ENCODE measurements around the gene MOSPD2. TPM values are rescaled to one million over a fixed set of nuclear protein-coding genes. Genes with fewer than 3 reads are reported as not detected.
A peak's percentile ranks its signal among the peaks of the same experiment; 100 is the strongest.

The MOSPD2 gene
- polyA plus RNA-seq (2012; ENCODE audit: low read depth, missing spikeins), result 3.1 TPM

DNA sequence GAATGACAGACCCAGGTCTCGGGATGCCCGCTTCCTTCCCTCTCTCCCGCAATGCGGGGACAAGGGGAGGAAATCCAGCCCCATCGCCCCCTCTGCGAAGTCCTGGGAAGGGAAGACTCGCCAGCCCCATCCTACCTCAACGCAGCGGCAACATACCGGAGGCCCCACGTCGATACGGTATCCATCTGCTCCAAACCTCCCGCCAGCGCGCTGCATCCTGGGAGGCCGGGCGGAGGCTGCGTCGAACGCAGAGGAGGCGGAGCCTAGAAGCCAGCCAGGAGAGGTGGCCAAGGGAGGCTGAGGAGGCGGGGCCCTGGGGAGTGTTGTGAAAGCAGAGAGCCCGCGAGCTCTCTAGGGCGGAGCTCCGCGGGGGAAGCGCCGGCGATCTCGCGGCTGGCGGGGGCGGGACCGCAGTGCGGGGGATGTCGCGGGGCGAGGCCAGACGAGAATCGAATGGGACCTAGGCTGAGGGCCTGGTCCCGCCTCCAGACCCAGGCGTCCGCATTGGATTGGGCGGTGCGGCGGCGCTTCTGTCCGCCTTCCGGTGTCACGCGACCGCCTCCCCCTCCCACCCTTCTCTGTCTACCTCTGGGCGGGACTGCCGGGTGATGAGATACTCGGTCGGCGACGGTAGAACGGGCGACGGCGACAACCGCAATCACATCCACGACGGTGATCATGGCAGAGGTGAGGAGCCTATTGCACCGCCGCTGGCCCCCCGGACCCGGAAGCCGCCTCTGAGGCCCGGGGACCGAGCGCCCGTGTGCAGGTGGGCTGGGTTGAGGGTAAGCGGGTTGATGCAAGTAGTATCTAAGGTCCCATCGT, at the start of gene MOSPD2, which contains the start of gene FANCB:
TSS of gene MOSPD2 (plus strand) at position 571 of the 825 bp plus-strand sequence. CDS start at position 679, 108 bp downstream.
TSS of gene FANCB (minus strand) at position 219 of the 825 bp plus-strand sequence. CDS start 7,559 bp downstream, outside the sequence.
- peak; percentile 99 for FAIRE-seq
- peak; percentile 68 for DNase-seq (ENCODE audit: insufficient read length, low spot score)

DNA sequence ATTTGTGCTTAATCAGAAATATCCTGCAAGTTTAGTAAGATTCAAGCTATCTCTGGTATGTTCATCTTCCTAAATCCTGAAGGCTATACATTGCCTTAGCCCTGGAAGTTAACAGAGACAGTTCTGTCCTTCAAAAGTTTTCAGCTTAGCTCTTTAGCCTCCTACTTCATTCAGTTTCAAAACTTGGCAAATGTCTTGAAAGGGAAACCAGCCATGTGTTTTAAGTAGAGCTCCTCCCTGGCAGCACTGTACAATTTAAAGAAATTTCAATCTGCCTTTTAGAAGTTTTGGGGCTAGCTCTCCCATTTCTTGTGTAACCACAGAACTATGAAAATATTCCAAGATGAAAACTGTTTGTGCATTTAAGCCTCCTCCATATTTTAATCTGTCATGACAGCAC, 47.4 kb upstream of the MOSPD2 start:
- no peak for TF ChIP-seq POLR2A (IDR thresholded peaks at IDR 0.05; ENCODE audit: low read depth, low read length)
- no peak for TF ChIP-seq POLR2AphosphoS5 (IDR thresholded peaks at IDR 0.05; ENCODE audit: low read depth, low read length)
- TF ChIP-seq PAX5 (IDR thresholded peaks at IDR 0.05; ENCODE audit: insufficient read depth, low read length, severe bottlenecking), result no peak
- TF ChIP-seq TAF1 (IDR thresholded peaks at IDR 0.05; ENCODE audit: low read depth, low read length), result no peak
- no peak for TF ChIP-seq SPI1 (IDR thresholded peaks at IDR 0.05; ENCODE audit: low read depth, low read length)
- TF ChIP-seq POU2F2 (IDR thresholded peaks at IDR 0.05; ENCODE audit: low read depth, low read length), result no peak
- no peak for DNase-seq (ENCODE audit: insufficient read length, low spot score)
- no peak for FAIRE-seq

More for the DNA sequence above, at the start of gene MOSPD2, which contains the start of gene FANCB:
- 0 out of 2 replicates have a peak, but pooled peaks have one; percentile 22 for TF ChIP-seq TAF1 (IDR thresholded peaks at IDR 0.05; ENCODE audit: low read depth, low read length)
- no peak for TF ChIP-seq SPI1 (IDR thresholded peaks at IDR 0.05; ENCODE audit: low read depth, low read length)
- TF ChIP-seq POU2F2 (IDR thresholded peaks at IDR 0.05; ENCODE audit: low read depth, low read length), result no peak
- TF ChIP-seq PAX5 (IDR thresholded peaks at IDR 0.05; ENCODE audit: insufficient read depth, low read length, severe bottlenecking), result no peak
- no peak for TF ChIP-seq POLR2A (IDR thresholded peaks at IDR 0.05; ENCODE audit: low read depth, low read length)
- no peak for TF ChIP-seq POLR2AphosphoS5 (IDR thresholded peaks at IDR 0.05; ENCODE audit: low read depth, low read length)

DNA sequence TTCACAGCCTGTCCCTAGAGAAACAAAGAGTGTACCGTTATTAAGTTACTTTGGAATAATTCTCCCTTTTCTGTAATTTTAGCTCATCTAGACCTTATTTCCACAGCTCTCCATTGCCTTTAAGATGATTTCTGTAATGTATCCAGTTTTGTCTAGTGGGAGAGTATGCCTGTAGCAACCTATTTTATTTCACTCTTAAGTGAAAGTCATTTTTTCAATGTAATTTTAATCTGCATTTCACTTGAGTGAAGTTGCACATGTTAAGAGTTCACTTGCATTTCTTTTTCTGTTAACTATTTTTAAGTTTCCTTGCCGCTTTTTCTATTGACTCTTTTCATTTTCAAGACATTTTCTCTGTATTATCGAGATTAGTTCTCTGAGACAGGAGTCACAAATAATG, 46.9 kb upstream of the MOSPD2 start:
- TF ChIP-seq POLR2A (IDR thresholded peaks at IDR 0.05; ENCODE audit: low read depth, low read length) (no peak), POLR2AphosphoS5 (IDR thresholded peaks at IDR 0.05; ENCODE audit: low read depth, low read length) (no peak), TAF1 (IDR thresholded peaks at IDR 0.05; ENCODE audit: low read depth, low read length) (no peak), POU2F2 (IDR thresholded peaks at IDR 0.05; ENCODE audit: low read depth, low read length) (no peak), SPI1 (IDR thresholded peaks at IDR 0.05; ENCODE audit: low read depth, low read length) (no peak)
- DNase-seq (ENCODE audit: insufficient read length, low spot score) (no peak), FAIRE-seq (no peak)

DNA sequence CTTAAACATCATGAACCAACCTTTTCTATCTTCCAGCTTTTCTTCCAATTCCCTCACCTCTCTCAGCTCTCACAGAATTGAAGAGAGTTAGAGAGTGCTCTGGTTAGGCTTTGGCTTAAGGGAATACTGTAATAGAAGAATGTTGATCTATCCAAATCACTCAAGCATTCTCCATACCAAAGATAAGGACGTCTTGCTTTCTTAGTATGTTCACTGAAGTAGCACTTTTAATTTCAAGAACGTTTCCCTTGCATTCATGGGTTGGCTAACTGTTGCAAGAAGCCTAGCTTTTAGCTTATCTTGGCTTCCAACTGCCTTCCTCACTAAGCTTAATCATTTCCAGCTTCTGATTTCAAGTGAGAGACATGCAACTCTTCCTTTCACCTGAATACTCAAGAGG, 43.6 kb upstream of the MOSPD2 start:
- TF ChIP-seq POLR2A (IDR thresholded peaks at IDR 0.05; ENCODE audit: low read depth, low read length) (no peak), PAX5 (IDR thresholded peaks at IDR 0.05; ENCODE audit: insufficient read depth, low read length, severe bottlenecking) (no peak), POU2F2 (IDR thresholded peaks at IDR 0.05; ENCODE audit: low read depth, low read length) (no peak), POLR2AphosphoS5 (IDR thresholded peaks at IDR 0.05; ENCODE audit: low read depth, low read length) (no peak), SPI1 (IDR thresholded peaks at IDR 0.05; ENCODE audit: low read depth, low read length) (no peak), TAF1 (IDR thresholded peaks at IDR 0.05; ENCODE audit: low read depth, low read length) (no peak)
- DNase-seq (ENCODE audit: insufficient read length, low spot score), result no peak
- FAIRE-seq, result no peak

DNA sequence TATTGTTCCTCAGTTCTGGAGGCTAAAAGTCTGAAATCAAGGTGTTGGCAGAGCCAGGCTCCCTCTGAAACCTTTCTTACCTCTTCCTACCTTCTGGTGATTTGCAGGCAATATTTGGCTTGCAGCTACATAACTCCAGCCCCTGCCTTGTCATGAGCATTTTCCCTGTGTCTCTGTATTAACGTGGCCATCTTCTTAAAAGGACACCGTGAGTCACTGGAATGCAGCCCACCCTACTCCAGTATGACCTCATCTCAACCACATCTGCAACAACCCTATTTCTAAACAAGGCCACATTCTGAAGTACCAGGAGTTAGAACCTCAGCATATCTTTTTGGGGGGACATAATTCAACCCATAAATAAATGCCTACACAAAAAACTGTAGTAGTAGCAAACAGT, 41.1 kb upstream of the MOSPD2 start:
- TF ChIP-seq POLR2AphosphoS5 (IDR thresholded peaks at IDR 0.05; ENCODE audit: low read depth, low read length), result no peak
- TF ChIP-seq POLR2A (IDR thresholded peaks at IDR 0.05; ENCODE audit: low read depth, low read length), result no peak
- no peak for TF ChIP-seq POU2F2 (IDR thresholded peaks at IDR 0.05; ENCODE audit: low read depth, low read length)
- TF ChIP-seq SPI1 (IDR thresholded peaks at IDR 0.05; ENCODE audit: low read depth, low read length), result no peak
- no peak for TF ChIP-seq TAF1 (IDR thresholded peaks at IDR 0.05; ENCODE audit: low read depth, low read length)
- TF ChIP-seq PAX5 (IDR thresholded peaks at IDR 0.05; ENCODE audit: insufficient read depth, low read length, severe bottlenecking), result no peak
- no peak for DNase-seq (ENCODE audit: insufficient read length, low spot score)
- no peak for FAIRE-seq

DNA sequence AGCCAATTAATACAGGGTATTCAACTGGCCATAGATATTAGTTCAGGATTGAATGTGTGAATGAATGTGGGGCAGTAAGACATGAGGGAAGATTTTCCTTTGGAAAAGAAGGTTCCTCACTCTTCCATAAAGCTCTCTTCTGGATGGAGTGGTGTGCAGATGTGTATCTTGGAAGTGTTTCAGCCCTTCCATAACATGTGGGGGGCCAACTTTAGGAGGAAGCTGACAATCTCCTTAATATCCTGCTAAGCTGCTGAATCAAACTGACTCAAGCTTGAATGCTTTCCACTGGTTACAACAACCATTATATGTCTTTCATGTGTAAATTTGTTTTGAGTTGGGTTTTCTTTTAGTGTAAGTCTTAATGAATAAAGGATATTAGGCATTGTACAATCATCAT, 40.6 kb upstream of the MOSPD2 start:
- FAIRE-seq (no peak), DNase-seq (ENCODE audit: insufficient read length, low spot score) (no peak)
- TF ChIP-seq PAX5 (IDR thresholded peaks at IDR 0.05; ENCODE audit: insufficient read depth, low read length, severe bottlenecking) (no peak), POU2F2 (IDR thresholded peaks at IDR 0.05; ENCODE audit: low read depth, low read length) (no peak), POLR2A (IDR thresholded peaks at IDR 0.05; ENCODE audit: low read depth, low read length) (no peak), TAF1 (IDR thresholded peaks at IDR 0.05; ENCODE audit: low read depth, low read length) (no peak), SPI1 (IDR thresholded peaks at IDR 0.05; ENCODE audit: low read depth, low read length) (no peak), POLR2AphosphoS5 (IDR thresholded peaks at IDR 0.05; ENCODE audit: low read depth, low read length) (no peak)

DNA sequence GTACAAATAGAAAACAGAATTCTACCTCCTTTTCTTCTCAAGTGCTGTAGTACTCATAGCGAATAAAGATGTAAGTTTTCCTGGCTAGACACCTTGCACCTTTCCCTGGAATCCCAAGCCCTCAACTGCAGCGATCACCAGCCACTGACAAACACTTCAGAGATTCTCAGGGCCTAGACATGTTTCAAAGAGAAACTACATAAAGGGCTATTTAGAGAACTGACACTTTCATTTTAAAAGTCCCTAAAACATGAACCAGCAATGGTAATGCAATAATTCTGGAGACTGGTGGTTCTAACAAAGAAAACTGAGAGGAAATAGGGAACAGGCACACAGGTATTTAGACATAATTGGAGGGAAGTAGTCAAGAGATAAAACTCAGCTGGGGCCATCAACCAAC, 36.1 kb upstream of the MOSPD2 start:
- FAIRE-seq (no peak), DNase-seq (ENCODE audit: insufficient read length, low spot score) (no peak)
- TF ChIP-seq POLR2A (IDR thresholded peaks at IDR 0.05; ENCODE audit: low read depth, low read length) (no peak), POLR2AphosphoS5 (IDR thresholded peaks at IDR 0.05; ENCODE audit: low read depth, low read length) (no peak), POU2F2 (IDR thresholded peaks at IDR 0.05; ENCODE audit: low read depth, low read length) (no peak), PAX5 (IDR thresholded peaks at IDR 0.05; ENCODE audit: insufficient read depth, low read length, severe bottlenecking) (no peak), SPI1 (IDR thresholded peaks at IDR 0.05; ENCODE audit: low read depth, low read length) (no peak), TAF1 (IDR thresholded peaks at IDR 0.05; ENCODE audit: low read depth, low read length) (no peak)

DNA sequence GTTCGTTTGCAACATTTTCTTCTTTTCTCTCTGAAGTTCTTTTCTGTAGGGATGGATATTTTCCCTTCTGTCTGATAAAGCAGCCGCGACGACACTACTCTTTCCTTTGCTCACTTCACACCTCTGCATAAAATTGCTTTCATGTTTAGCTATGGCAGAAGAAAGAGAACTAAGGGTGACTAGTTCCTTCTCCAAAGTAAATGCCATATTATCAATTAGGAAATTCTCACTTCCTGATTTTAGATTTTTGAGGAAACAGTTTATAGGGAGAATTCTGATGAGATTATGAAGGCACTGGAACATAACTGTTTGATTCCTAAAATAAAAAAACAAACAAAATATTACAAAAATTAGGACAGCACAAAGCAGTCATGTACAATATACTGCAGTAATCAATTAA, 29.6 kb upstream of the MOSPD2 start:
- DNase-seq (ENCODE audit: insufficient read length, low spot score) (no peak), FAIRE-seq (no peak)
- no peak for TF ChIP-seq TAF1 (IDR thresholded peaks at IDR 0.05; ENCODE audit: low read depth, low read length)
- no peak for TF ChIP-seq POLR2A (IDR thresholded peaks at IDR 0.05; ENCODE audit: low read depth, low read length)
- TF ChIP-seq SPI1 (IDR thresholded peaks at IDR 0.05; ENCODE audit: low read depth, low read length), result no peak
- TF ChIP-seq PAX5 (IDR thresholded peaks at IDR 0.05; ENCODE audit: insufficient read depth, low read length, severe bottlenecking), result no peak
- TF ChIP-seq POLR2AphosphoS5 (IDR thresholded peaks at IDR 0.05; ENCODE audit: low read depth, low read length), result no peak
- no peak for TF ChIP-seq POU2F2 (IDR thresholded peaks at IDR 0.05; ENCODE audit: low read depth, low read length)

DNA sequence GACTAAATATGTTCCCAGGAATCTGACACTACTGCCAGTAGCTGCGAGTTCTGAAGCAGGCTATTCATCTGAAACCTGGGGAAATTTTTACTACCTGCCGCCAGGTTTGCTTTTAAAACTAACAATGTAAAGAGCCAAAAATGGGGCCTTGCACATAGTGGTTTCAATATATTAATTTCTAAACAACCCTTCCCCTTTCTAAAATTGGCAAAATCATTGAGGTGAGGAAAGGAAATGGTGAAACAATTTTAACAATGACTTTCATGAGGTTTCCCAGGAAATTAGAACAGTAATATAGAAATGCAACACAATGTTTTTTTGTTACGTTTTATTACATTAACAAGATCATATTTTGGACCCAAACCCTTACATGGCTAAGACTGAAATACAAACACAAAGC, 21.7 kb upstream of the MOSPD2 start:
- FAIRE-seq, result no peak

More for the DNA sequence above, 21.7 kb upstream of the MOSPD2 start:
- no peak for TF ChIP-seq SPI1 (IDR thresholded peaks at IDR 0.05; ENCODE audit: low read depth, low read length)
- TF ChIP-seq POLR2AphosphoS5 (IDR thresholded peaks at IDR 0.05; ENCODE audit: low read depth, low read length), result no peak
- no peak for TF ChIP-seq POU2F2 (IDR thresholded peaks at IDR 0.05; ENCODE audit: low read depth, low read length)
- TF ChIP-seq POLR2A (IDR thresholded peaks at IDR 0.05; ENCODE audit: low read depth, low read length), result no peak
- TF ChIP-seq PAX5 (IDR thresholded peaks at IDR 0.05; ENCODE audit: insufficient read depth, low read length, severe bottlenecking), result no peak
- no peak for TF ChIP-seq TAF1 (IDR thresholded peaks at IDR 0.05; ENCODE audit: low read depth, low read length)
- no peak for DNase-seq (ENCODE audit: insufficient read length, low spot score)

All from GM12891 (cell line).